DMS53 (cell line): ENCODE measurements around the gene SEPTIN1.

Source experiments
- DNase-seq: peaks from one replicate; lab custom pipeline; 2025; lab: John Stamatoyannopoulos, UW

Gene SEPTIN1, protein sequence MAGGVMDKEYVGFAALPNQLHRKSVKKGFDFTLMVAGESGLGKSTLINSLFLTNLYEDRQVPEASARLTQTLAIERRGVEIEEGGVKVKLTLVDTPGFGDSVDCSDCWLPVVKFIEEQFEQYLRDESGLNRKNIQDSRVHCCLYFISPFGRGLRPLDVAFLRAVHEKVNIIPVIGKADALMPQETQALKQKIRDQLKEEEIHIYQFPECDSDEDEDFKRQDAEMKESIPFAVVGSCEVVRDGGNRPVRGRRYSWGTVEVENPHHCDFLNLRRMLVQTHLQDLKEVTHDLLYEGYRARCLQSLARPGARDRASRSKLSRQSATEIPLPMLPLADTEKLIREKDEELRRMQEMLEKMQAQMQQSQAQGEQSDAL

DNA sequence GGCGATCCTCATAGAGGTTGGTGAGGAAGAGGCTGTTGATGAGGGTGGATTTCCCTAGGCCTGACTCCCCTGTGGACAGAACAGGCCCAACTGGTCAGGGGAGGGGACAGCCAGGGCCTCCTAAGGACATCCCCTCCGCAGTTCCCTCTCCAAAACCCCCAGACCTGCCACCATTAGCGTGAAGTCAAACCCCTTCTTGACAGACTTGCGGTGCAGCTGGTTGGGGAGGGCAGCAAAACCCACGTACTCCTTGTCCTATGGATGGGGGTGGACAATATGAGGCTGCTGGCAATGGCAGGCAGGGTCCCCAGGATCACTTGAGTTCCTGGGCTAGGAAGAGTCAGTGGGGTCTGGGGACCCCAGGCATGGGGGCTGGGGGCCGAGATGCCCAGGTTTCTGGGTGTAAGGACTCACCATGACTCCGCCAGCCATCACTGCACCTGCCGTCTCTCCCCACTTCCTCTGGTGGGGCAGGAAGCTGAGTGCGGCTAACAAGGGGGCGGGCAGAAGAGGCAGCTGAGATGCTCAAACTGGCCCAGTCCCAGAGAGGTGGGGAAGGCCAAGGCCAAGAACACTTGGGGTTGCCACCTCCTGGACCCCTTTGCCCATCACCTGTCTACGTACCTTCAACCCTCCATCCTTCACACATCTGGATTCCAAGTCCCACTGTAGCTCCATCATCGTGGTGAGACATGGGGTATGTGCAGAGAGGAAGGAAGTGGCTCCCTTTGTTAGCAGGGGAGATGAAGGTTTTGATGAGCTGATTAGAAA is at the start of gene SEPTIN1:
Gene SEPTIN1 (minus strand): TSS at position 451 of the 771 bp plus-strand sequence. CDS start 19 bp downstream, at position 432.
- DNase-seq = peak; percentile 42

- no peak for DNase-seq
These were observed 48.1 kb upstream of the SEPTIN1 start for GRCh38 chr16:30430428-30430970.

DNA sequence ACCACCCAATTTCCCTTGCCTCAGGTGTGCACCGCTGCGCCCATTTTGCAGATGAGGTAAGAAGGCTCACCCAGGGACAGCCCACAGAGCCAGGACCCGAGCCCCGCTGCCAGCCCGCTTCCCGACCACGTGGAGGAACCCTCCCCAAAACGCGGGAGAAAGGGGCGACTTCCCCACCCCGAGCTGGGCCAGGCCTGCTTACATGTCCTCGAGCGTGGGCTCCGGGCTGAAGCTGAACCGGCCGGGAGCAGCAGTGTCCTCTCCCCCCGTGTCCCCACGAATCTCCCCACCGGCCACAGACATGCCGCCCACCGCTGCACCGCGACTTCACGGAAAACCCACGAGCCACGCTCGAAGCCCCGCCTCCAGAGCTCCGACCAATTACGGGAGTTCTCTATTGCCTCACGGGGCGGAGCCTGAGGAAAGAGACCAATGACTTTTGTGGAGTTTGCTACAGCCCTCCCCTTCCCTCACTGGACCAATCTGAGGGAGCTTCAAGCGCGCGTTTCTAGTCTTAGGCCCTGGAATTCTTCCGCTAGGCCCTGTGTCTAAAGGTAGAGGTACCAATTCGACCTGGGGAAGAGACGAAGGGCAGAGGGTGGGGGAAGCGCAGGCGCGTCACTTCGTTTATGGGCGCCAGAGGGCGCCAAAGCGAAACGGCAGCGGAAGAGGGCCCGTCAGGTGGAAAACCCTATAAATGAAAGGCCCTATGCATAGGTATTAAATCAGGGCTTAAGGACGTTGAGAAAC is 47.5 kb upstream of the SEPTIN1 start, which contains the start of gene DCTPP1:
Gene DCTPP1 (minus strand): TSS at position 353 of the 750 bp plus-strand sequence. CDS start 50 bp downstream, at position 303.
- DNase-seq = peak; percentile 100

DNA sequence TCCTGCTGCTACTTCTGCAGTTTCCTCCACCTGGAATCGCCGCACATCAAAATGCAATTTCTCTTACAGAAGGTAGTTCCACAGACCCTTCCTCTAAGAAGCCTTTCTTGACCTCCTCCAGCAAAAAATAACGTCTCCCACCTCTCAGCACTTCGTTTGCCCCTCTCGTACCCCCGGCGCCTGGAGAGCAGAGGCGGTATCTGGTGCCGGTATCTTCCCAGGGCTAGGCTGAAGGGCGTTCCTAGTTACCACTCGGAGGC is 47.0 kb upstream of the SEPTIN1 start:
- no peak for DNase-seq

- no peak for DNase-seq
These were observed 45.7 kb upstream of the SEPTIN1 start for GRCh38 chr16:30428055-30428454.

DNA sequence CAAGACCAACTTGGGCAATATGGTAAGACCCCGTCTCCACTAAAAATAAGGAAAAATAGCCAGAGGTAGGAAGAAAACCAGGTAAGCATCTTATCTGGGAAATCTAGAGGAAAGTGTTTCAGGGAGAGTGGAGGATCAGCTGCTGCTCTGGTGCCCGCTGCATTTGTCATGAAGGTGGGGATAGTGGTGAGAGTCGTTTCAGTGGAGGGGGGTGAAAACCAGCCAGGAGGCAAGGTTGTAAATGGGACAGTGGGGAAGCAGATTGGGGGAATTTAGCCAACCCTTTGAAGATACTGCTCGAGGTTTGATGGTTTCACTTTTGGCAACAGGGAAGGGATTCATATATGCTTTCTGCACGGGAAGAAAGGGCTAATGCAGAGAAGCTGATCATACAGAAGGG is 38.6 kb upstream of the SEPTIN1 start:
- DNase-seq = no peak

DNA sequence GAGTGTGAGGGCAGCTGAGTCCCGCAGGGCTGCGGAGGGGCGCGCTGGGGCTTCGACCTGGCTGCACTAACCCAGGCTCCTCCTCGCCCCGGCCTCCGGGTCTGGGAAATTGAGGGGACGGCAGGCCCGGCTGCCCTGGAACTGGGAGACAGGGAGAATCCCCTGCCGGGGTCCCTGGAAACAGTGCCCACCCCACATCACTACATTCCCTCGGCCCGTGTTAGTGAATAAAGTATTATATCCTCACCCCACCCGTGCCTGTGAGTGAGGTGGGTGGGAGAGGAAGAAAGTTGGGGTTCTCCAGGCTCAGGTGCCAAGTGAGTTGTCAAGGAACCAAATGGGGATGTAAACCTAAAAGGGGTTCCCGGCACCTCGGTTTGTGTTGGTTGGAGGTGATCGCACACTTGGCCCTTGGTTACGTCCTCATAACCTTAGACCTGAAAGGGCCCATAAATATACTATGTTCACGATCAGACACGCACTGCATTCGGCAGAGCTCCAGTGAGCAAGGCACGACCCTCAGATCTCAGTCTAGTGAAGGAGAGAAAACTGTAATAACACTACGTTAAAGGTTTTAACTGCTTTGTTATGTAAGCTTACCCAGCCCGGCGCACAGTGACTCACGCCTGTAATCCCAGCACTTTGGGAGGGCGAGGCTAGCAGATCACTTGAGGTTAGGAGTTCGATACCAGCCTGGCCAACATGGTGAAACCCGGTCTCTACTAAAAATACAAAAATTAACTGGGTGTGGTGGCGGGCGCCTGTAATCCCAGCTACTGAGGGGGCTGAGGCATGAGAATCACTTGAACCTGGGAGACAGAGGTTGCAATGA is 36.2 kb upstream of the SEPTIN1 start:
- peak; percentile 51 for DNase-seq

DNA sequence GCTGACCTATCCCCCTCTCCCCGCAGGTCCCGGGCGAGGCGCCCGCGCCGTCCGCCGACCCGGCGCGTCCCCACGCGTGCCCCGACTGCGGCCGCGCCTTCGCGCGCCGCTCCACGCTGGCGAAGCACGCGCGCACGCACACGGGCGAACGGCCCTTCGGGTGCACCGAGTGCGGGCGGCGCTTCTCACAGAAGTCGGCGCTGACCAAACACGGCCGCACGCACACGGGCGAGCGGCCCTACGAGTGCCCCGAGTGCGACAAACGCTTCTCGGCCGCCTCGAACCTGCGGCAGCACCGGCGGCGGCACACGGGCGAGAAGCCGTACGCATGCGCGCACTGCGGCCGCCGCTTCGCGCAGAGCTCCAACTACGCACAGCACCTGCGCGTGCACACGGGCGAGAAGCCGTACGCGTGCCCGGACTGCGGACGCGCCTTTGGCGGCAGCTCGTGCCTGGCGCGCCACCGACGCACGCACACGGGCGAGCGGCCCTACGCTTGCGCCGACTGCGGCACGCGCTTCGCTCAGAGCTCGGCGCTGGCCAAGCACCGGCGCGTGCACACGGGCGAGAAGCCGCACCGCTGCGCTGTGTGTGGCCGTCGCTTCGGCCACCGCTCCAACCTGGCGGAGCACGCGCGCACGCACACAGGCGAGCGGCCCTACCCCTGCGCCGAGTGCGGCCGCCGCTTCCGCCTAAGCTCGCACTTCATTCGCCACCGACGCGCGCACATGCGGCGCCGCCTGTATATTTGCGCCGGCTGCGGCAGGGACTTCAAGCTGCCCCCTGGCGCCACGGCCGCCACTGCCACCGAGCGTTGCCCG is 35.4 kb upstream of the SEPTIN1 start:
- DNase-seq = peak; percentile 99

- peak; percentile 77 for DNase-seq
These were observed 34.5 kb upstream of the SEPTIN1 start for GRCh38 chr16:30416624-30417528.

- DNase-seq = no peak
These were observed 33.8 kb upstream of the SEPTIN1 start for GRCh38 chr16:30416047-30416603.

DNA sequence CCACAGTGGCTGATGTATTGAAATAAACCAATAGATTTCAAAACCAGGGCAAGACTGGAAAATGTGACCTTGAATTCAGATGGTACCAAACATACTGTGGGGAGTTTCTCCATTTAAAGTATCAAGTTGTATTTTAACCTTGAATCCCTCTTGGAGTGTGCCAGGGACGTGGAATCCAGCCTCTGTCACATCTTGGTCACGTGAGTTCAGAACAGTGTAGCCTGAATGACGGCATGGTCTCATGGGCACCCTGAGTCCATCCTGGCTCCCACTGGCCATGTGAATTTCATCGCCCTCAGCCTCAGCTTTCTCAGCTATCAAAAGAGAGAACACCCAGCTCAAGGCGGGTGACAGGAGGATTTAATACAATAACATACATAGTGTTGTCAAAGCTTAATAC is 31.8 kb upstream of the SEPTIN1 start:
- no peak for DNase-seq

- no peak for DNase-seq
These were observed 30.9 kb upstream of the SEPTIN1 start for GRCh38 chr16:30413112-30413806.

DNA sequence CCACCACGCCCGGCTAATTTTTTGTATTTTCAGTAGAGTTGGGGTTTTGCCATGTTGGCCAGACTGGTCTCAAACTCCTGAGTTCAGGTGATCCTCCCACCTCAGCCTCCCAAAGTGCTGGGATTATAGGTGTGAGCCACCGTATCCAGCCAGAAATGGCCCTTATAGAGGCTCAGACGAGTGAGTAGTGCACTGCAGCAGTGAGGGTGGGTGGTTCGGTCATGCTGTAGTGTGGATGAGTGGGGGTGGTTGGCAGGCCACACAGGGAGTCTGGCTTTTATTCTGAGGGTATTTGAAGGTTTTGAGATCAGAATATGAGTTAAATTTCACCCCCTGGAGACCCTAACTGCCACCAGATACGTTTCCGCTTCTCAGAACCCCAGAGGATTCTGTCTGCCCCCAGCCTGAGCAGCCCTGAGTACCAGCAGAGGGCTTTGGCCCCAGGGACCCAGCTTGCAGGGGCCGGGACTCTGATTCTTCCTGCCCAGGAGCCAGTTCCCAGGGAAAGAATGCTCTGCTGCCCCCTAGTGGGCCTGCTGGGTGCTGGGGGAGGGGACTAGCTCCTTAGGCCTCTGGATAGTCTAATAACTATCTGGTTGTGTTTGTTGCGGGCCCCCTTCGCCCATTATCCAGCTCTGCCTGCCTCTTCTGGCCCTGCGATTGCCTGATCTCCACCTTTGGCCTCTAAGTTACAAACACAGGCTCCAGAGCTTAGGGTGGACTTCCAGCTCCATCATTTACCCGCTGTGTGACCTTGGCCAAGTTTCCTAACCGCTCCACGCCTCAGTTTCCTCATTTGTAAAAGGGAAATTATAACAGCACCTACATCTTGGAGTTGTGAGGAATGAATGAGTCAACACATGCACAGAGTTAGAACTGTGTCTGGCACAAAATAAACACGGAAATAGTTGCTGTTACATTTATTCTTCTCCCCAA is 27.0 kb upstream of the SEPTIN1 start:
- DNase-seq = peak; percentile 92

GRCh38 chr16:30407804-30408534 is 25.6 kb upstream of the SEPTIN1 start:
- peak; percentile 57 for DNase-seq

DNA sequence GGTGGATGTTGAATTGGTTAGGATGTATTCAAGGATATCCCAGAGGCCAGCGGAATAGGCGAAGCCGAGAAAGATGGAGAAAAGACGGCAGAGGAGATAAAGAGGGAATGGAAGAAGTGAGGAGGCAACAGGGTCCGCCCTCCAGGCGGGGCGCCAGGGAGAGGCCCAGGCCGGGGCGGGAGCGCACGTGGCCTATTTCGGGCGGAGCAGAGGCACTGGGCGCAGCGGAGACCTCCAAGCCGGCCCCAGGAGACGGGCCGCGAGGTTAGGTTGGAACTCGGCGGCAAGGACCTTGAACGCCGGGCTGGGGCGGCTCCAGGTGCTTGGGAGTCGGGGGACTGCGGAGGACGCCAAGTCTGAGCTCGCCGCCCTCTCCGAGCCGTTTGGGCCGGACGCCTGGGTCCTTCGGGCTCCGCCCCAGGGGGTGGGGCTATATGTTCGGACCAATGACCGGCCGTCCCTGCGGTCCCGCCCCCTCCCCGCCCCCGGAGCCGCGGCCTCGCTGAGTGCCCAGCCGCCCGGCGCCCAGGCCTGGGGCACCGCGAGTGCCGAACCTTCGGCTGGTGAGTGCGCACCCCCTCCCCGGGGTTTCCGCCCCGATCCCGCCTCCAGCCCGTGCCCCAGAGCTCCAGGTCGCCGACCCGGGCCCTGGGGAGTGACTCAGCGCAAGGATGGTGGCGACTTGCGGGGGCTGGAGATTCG is 24.9 kb upstream of the SEPTIN1 start, which contains the start of gene ZNF771:
Gene ZNF771 (plus strand): TSS at position 505 of the 702 bp plus-strand sequence. CDS start 448 bp downstream, outside the sequence.
- peak; percentile 96 for DNase-seq

DNA sequence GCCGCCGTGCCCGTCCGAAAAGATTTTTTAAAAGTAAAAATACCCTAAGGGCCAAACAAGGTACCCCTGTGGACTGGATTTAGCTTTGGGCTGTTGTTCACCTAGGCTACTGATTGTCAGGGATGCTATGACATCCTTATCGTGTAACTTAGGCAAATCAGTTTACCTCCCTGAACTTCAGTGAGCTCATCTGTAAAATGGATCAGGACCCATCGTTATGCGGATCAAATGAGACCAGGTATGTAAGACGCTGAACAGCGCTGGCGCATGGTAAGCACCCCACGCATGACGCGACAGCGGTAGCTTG is 24.4 kb upstream of the SEPTIN1 start:
- DNase-seq = no peak
